ENCODE results near the gene TMPO. TPM values are rescaled to one million over a fixed set of nuclear protein-coding genes. Genes with fewer than 3 reads are reported as not detected.
"Not testable (repeated sequence)": the region's sequence is repeated elsewhere in the genome, so short reads cannot be mapped to it uniquely, and the experiment has no call there.

The TMPO gene
- total RNA-seq = 100 to 1,000 TPM; 279 to 291 TPM

- no peaks in the 10 kb centered on the region for H3K27me3 Mint-ChIP-seq
These were observed at the start of gene TMPO for GRCh38 chr12:98515287-98516110. Gene TMPO (plus strand): TSS chr12:98515590. CDS start chr12:98515868, 278 bp downstream.

GRCh38 chr12:98465950-98466602 is 49.3 kb upstream of the TMPO start:
- DNase-seq (no peak), ATAC-seq (ENCODE audit: low read depth) (no peak)
- Mint-ChIP-seq H3K9me3 (no peaks in the 10 kb centered on the region), H3K4me1 (peaks cover 2% of the 10 kb centered on the region), H3K27ac (no peak overlapping the region), H3K4me3 (no peak overlapping the region), H3K27me3 (peaks cover 14% of the 10 kb centered on the region), H3K36me3 (no peaks in the 10 kb centered on the region)
- POLR2A ChIA-PET = no interaction called here

More at GRCh38 chr12:98515287-98516110, at the start of gene TMPO:
- peak; percentile 98 for DNase-seq
- H3K4me3 Mint-ChIP-seq = peak within 1 kb of the TSS; percentile 99
- H3K36me3 Mint-ChIP-seq = peaks cover 40% of the 10 kb centered on the region
- H3K9me3 Mint-ChIP-seq = no peaks in the 10 kb centered on the region
- peak; percentile 82 for ATAC-seq (ENCODE audit: low read depth)
- POLR2A ChIA-PET = interaction anchor here (0.9 to 7.9 kb wide), 13 partner anchors 10 to 131 kb away, joined by 4 to 110 read pairs (median 8); partner anchors contain the start of genes APAF1, IKBIP and SLC25A3
- peak within 1 kb of the TSS; percentile 99 for H3K27ac Mint-ChIP-seq
- H3K4me1 Mint-ChIP-seq = peaks cover 24% of the 10 kb centered on the region

- Mint-ChIP-seq H3K27me3 (peaks cover 16% of the 10 kb centered on the region), H3K9me3 (no peaks in the 10 kb centered on the region), H3K27ac (no peak overlapping the region), H3K4me3 (no peak overlapping the region), H3K36me3 (no peaks in the 10 kb centered on the region), H3K4me1 (peaks cover 2% of the 10 kb centered on the region)
- DNase-seq (no peak), ATAC-seq (ENCODE audit: low read depth) (no peak)
- POLR2A ChIA-PET = no interaction called here
These were observed 48.6 kb upstream of the TMPO start for GRCh38 chr12:98466640-98467400.

- ATAC-seq (ENCODE audit: low read depth) = no peak
These were observed 46.3 kb upstream of the TMPO start for GRCh38 chr12:98469109-98469508.

GRCh38 chr12:98470469-98471082 is 44.8 kb upstream of the TMPO start:
- H3K27me3 Mint-ChIP-seq = peaks cover 8% of the 10 kb centered on the region
- ATAC-seq (ENCODE audit: low read depth) (no peak), DNase-seq (no peak)
- no peak overlapping the region for H3K27ac Mint-ChIP-seq
- H3K4me1 Mint-ChIP-seq = peaks cover 2% of the 10 kb centered on the region
- POLR2A ChIA-PET = no interaction called here
- H3K9me3 Mint-ChIP-seq = no peaks in the 10 kb centered on the region
- H3K36me3 Mint-ChIP-seq = no peaks in the 10 kb centered on the region
- H3K4me3 Mint-ChIP-seq = no peak overlapping the region

More at GRCh38 chr12:98469109-98469508, 46.3 kb upstream of the TMPO start:
- H3K36me3 Mint-ChIP-seq = no peaks in the 10 kb centered on the region
- DNase-seq = no peak
- no peak overlapping the region for H3K27ac Mint-ChIP-seq
- H3K4me3 Mint-ChIP-seq = no peak overlapping the region
- POLR2A ChIA-PET = no interaction called here
- peaks cover 2% of the 10 kb centered on the region for H3K4me1 Mint-ChIP-seq
- H3K9me3 Mint-ChIP-seq = no peaks in the 10 kb centered on the region
- peaks cover 13% of the 10 kb centered on the region for H3K27me3 Mint-ChIP-seq

- Mint-ChIP-seq H3K9me3 (no peaks in the 10 kb centered on the region), H3K36me3 (no peaks in the 10 kb centered on the region), H3K4me3 (no peak overlapping the region), H3K27ac (no peak overlapping the region), H3K27me3 (peaks cover 5% of the 10 kb centered on the region), H3K4me1 (peaks cover 1% of the 10 kb centered on the region)
- DNase-seq (no peak), ATAC-seq (ENCODE audit: low read depth) (no peak)
- POLR2A ChIA-PET = no interaction called here
These were observed 44.3 kb upstream of the TMPO start for GRCh38 chr12:98471085-98471484.

GRCh38 chr12:98475565-98475908 is 39.9 kb upstream of the TMPO start:
- Mint-ChIP-seq H3K36me3 (no peaks in the 10 kb centered on the region), H3K4me3 (no peak overlapping the region), H3K27ac (no peak overlapping the region), H3K9me3 (no peaks in the 10 kb centered on the region), H3K27me3 (peaks cover 4% of the 10 kb centered on the region), H3K4me1 (no peaks in the 10 kb centered on the region)
- POLR2A ChIA-PET = no interaction called here
- ATAC-seq (ENCODE audit: low read depth) = no peak
- no peak for DNase-seq

- Mint-ChIP-seq H3K4me3 (no peak overlapping the region), H3K27ac (no peak overlapping the region), H3K36me3 (no peaks in the 10 kb centered on the region), H3K9me3 (peaks cover 3% of the 10 kb centered on the region), H3K27me3 (peaks cover 6% of the 10 kb centered on the region), H3K4me1 (no peaks in the 10 kb centered on the region)
- DNase-seq = no peak
- no peak for ATAC-seq (ENCODE audit: low read depth)
- POLR2A ChIA-PET = interaction anchor here (0.6 kb wide), 1 partner anchor 9 kb away, joined by 3 read pairs; no protein-coding TSS in a partner anchor
These were observed 36.8 kb upstream of the TMPO start for GRCh38 chr12:98478606-98479005.

- POLR2A ChIA-PET = no interaction called here
These were observed 31.5 kb upstream of the TMPO start for GRCh38 chr12:98483621-98484503.

GRCh38 chr12:98485792-98486340 is 29.5 kb upstream of the TMPO start:
- POLR2A ChIA-PET = interaction anchor here (0.7 kb wide), 1 partner anchor 180 kb away, joined by 3 read pairs; no protein-coding TSS in a partner anchor
- no peak overlapping the region for H3K27ac Mint-ChIP-seq
- no peak overlapping the region for H3K4me3 Mint-ChIP-seq
- DNase-seq (no peak), ATAC-seq (ENCODE audit: low read depth) (no peak)
- H3K4me1 Mint-ChIP-seq = peaks cover under 1% of the 10 kb centered on the region
- H3K36me3 Mint-ChIP-seq = no peaks in the 10 kb centered on the region
- peaks cover 3% of the 10 kb centered on the region for H3K9me3 Mint-ChIP-seq
- H3K27me3 Mint-ChIP-seq = peaks cover 10% of the 10 kb centered on the region

More at GRCh38 chr12:98483621-98484503, 31.5 kb upstream of the TMPO start:
- DNase-seq = no peak
- Mint-ChIP-seq H3K27me3 (peaks cover 11% of the 10 kb centered on the region), H3K9me3 (peaks cover 3% of the 10 kb centered on the region), H3K4me3 (no peak overlapping the region), H3K4me1 (no peaks in the 10 kb centered on the region), H3K27ac (no peak overlapping the region), H3K36me3 (no peaks in the 10 kb centered on the region)
- ATAC-seq (ENCODE audit: low read depth) = no peak

- H3K9me3 Mint-ChIP-seq; H3K27me3 Mint-ChIP-seq; H3K27ac Mint-ChIP-seq; POLR2A ChIA-PET; DNase-seq; ATAC-seq (ENCODE audit: low read depth); H3K4me1 Mint-ChIP-seq; H3K4me3 Mint-ChIP-seq; H3K36me3 Mint-ChIP-seq: not testable (repeated sequence)
These were observed 27.0 kb upstream of the TMPO start for GRCh38 chr12:98488416-98488815.

- Mint-ChIP-seq H3K36me3 (no peaks in the 10 kb centered on the region), H3K27me3 (peaks cover 7% of the 10 kb centered on the region), H3K4me1 (peaks cover 8% of the 10 kb centered on the region), H3K27ac (no peak overlapping the region), H3K4me3 (no peak overlapping the region), H3K9me3 (no peaks in the 10 kb centered on the region)
- DNase-seq = no peak
- POLR2A ChIA-PET = no interaction called here
- ATAC-seq (ENCODE audit: low read depth) = no peak
These were observed 26.2 kb upstream of the TMPO start for GRCh38 chr12:98489176-98489575.

Data from activated naive CD8-positive, alpha-beta T cell treated with anti-CD3 and anti-CD28 coated beads, Interleukin-2, amount 10 ng/mL, durations not matched to agents 7 days and 5 days (primary cell).